GM19023 (cell line): Measurements from ENCODE around the gene FAM234B.
"Not testable (repeated sequence)": the region's sequence is repeated elsewhere in the genome, so short reads cannot be mapped to it uniquely, and the experiment has no call there.

Experiments used
- ATAC-seq: cut with Tn5 transposase; IDR thresholded peaks from one replicate; pipeline ENCODE4 v1.9.1; 2021; ENCODE audit warnings: mild to moderate bottlenecking, moderate library complexity; ENCODE audit not compliant: unreplicated experiment

Gene FAM234B

DNA sequence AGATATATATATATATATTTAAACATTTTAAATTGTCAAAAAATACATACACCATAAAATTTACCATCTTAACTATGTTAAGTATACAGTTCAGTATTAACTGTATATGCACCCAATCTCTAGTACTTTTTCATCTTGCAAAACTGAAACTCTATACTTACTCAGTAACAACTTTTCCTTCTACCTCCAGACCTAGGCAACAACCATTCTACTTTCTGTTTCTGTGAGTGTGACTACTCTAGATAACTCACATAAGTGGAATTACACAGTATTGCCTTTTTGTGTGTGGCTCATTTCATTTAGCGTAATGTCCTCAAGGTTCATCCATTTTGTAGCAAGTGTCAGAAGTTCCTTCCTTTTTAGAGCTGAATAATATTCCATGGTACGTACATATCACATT lies 8.2 kb downstream of the FAM234B start:
- ATAC-seq, result no peak

DNA sequence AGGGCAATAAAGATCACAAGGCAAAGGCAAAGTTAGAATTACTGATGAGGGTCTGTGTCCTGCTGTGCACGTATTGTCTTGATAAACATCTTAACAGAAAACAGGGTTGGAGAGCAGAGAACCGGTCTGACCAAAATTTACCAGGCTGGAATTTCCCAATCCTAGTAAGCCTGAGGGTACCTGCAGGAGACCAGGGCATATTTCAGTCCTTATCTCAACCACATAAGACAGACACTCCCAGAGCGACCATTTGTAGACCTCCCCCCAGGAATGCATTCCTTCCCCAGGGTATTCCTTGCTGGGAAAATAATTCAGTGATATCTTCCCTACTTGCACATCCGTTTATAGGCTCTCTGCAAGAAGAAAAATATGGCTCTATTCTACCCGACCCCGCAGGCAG lies 9.4 kb downstream of the FAM234B start:
- not testable (repeated sequence) for ATAC-seq

GRCh38 chr12:13060581-13060980 lies 16.4 kb downstream of the FAM234B start:
- no peak for ATAC-seq

- ATAC-seq, result no peak
Observed at GRCh38 chr12:13061377-13061776, 17.2 kb downstream of the FAM234B start.

DNA sequence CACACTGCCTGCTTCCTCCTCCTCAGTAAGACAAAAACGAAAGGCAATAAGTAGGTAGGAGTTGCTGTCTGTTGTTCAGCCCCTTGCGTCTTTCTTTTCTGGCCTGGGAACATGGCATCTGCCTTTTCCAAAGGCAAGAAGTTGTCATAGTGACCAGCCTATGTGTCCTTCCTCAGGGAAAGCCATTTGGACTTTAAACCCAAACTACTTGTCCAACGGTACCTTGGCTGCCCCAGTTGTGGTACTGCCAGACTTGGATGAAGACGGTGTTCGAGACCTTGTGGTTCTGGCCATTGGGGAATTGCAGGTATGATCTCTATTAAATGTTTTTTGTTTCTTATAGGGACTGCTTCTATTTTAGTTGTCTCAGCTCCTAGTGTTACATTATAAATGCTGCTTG lies 18.5 kb downstream of the FAM234B start:
- ATAC-seq, result no peak

GRCh38 chr12:13066014-13066413 lies 21.8 kb downstream of the FAM234B start:
- no peak for ATAC-seq

GRCh38 chr12:13066459-13066858 lies 22.3 kb downstream of the FAM234B start:
- no peak for ATAC-seq

- ATAC-seq, result no peak
Observed at GRCh38 chr12:13067322-13067721, 23.1 kb downstream of the FAM234B start.

DNA sequence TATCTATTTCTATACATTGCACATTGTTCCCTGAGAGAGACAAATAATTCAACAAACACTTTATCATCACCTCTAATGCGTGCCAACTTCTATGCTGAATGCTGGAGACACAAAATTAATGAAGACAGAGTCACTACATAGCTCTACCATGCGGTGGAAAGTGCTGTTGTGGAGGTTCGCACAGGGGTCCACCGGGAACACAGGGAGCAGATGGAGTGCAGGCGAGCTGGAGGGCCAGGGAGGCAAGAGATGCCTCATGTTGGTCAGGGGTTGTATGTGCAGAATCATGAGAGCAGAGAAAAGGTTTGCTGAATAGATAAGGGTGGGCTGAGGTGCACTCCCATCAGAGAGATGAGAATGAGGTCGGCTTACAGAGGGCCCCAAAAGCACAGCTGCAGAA lies 25.2 kb downstream of the FAM234B start:
- no peak for ATAC-seq

- no peak for ATAC-seq
Observed at GRCh38 chr12:13071305-13072280, 27.4 kb downstream of the FAM234B start.

GRCh38 chr12:13073173-13073572 lies 29.0 kb downstream of the FAM234B start:
- ATAC-seq, result no peak

DNA sequence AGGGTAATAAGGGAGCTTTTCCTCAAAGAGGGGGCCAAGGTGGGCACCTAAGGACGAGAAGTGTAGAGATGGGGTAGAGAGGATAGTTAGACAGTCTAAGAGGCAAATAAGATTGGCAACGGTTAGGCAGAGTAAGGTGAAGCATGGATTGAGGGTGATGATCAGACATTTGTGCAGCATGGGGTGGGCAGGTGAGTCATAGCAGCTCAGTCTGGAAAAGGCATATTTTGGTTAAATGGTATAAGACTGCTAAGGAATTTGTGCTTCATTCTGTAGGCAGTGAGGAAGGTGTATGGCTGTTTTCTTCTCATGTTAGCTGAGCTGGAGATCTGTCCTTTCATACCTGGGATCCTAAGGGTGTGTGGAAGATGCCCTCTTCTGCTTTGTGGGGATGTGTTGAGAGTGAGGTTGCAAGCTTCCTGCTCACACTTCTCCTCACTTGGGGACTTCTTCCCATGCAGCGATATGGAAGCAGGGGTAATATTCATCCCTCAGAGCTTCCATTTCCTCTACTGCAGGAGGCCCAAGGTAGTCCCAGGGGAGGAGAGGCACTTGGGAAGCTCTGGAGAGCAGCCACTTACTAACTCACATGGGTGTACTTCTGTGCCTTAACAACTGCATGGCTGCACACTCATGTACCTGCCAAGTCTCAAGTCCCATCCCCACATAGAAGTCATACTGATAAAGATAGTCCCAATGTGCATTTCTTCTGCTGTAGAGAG lies 30.4 kb downstream of the FAM234B start:
- ATAC-seq, result no peak

- ATAC-seq, result no peak
Observed at GRCh38 chr12:13075118-13075480, 30.9 kb downstream of the FAM234B start.

GRCh38 chr12:13075786-13076570 lies 31.8 kb downstream of the FAM234B start:
- no peak for ATAC-seq

GRCh38 chr12:13079440-13079906 lies 35.3 kb downstream of the FAM234B start:
- ATAC-seq, result no peak

- no peak for ATAC-seq
Observed at GRCh38 chr12:13080266-13080665, 36.1 kb downstream of the FAM234B start.

DNA sequence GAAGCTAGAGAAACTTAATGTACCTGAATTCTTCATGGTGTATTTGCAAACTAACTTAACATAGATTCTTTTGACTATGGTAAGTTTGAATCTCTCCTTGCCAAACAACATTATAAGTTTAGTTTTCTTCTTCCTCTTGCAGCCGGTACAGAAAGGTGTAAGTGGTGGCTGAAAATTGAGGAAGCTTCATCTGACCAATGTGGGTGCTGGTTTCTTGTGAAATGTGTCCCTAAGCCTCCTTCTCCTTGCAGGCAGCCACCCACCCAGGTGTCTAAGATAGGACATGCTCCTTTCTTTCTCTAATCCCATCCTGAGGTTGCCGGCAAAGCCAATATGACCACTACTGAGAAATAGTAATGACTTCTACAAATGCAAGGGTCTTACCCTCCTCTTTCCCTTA lies 38.7 kb downstream of the FAM234B start:
- ATAC-seq, result no peak

GRCh38 chr12:13083638-13084037 lies 39.5 kb downstream of the FAM234B start:
- ATAC-seq, result not testable (repeated sequence)

- ATAC-seq, result no peak
Observed at GRCh38 chr12:13084898-13085640, 40.9 kb downstream of the FAM234B start.

DNA sequence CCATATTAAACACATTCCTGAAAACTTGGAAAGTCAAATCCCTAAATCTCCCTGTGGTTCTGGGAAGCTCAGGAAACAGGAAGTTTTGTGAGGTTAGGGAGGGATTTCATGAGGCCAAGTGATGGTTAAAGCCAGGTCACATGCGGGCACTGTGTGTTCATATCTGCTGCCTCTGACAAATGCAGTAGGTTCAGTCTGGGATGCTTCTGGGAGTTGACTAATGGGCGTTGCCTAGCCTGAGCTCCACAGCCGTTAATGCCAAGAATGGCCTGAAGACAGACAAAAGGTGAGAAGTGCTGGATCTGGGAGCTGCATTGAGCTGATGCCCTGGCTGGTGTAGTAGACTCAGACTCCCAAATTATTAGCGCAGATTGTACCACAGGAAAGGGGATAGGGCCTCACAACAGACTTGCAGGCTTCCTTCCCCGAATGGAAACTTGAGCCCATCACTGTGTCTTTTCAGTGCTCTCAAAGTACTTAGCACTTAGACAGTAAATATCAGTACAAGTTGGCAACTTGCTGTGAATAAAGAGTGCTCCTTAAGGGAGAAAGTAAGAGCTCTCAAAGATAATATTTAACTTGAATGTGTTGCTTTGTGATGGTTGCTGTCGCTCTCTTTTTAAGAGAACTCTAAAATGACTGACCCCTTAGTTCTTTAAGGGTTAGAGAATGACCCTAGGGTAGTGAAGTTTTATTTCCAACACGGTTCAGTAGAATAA lies 41.9 kb downstream of the FAM234B start:
- no peak for ATAC-seq
